PC-3 (cell line): Measurements from ENCODE around the gene AZIN2.

Source experiments
- EZH2 ChIP-seq: fragments of 300-600 bp; sonication (generic); IDR thresholded peaks from one replicate; pipeline ENCODE4 v1.6.1; 2017; ENCODE audit warnings: antibody characterized with exemption, mild to moderate bottlenecking, low read length; ENCODE audit not compliant: unreplicated experiment
- EZH2phosphoT487 ChIP-seq: fragments of 300-600 bp; sonication (generic); IDR thresholded peaks from 2 replicates; pipeline ENCODE4 v1.6.1; 2018; ENCODE audit warnings: mild to moderate bottlenecking, antibody characterized with exemption, low read length, borderline replicate concordance

DNA sequence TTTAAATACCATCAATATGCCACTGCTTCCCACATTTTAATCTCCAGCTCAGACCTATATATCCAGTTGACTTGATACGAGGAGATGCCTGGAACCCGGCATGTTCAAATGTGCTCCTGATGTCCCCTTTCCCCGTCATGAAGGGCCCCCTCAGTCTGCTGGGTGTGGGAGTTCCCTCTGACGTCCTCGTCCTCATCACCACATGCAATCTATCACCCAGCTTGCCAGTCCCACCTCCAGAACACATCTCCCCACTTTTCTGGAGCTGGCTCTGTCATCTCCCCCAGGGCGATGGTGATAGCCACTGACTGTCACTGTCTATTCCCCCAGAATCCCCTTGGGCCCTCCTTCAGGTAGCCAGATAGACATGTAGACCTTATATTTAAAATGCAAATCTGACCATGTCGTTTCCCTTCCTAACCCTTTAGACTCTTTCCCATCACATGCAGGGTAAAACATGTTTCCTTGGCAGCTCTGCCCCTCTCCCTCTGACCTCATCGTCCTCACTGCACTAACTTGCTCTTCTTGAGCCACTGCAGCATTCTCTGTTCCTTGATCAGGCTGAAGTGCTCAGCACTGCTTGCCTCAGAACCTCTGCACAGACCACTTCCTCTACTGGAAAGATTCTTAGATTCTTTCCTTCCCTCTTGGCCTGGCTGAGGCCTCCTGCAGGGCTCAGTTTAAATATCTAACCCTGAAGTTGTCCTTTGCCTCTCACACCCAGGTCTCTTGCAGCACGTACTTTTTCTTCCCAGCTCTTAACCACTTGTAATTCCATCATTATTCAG is 7.4 kb downstream of the AZIN2 start:
- TF ChIP-seq EZH2phosphoT487 (no peak), EZH2 (no peak)
